GM18508 (cell line): ENCODE data around the gene IFNA21.
"Not testable (repeated sequence)": the region's sequence is repeated elsewhere in the genome, so short reads cannot be mapped to it uniquely, and the experiment has no call there.

Source experiments
- ATAC-seq: cut with Tn5 transposase; IDR thresholded peaks from one replicate; pipeline ENCODE4 v1.9.1; 2021; ENCODE audit warnings: moderate number of reproducible peaks; ENCODE audit not compliant: insufficient read depth, unreplicated experiment

Gene IFNA21

DNA sequence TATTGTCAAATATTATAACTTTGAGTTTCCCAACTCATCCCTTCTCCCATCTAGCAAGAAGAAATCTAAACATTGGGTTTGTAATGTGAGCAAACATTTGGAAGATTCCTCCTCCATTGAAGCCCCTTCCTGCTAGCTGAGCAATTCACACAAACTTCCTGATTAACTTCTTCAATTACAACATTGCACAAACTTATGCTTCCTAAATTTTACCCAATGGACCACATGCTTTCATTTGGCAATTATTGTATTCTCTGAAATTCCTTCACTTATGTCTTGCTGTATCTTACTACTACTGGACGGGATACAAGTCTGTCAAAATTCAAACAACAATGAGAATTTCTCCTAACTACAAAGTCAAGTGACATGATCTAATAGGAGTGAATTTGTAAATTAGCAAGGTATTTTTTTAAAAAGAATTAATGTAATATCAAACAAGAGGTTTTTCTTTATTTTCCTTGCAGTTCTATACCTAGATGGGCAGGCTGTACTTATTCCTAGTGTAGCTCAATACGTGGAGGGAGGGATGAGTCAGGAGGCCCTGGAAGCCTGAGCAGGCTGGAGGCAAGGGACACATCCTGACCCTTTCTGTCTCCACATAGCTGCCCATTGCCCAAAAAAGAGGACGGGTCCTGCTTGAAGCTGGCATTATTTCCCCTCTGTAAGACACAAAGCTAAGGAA lies 13.0 kb downstream of the IFNA21 start:
- no peak for ATAC-seq

GRCh38 chr9:21144603-21145002 lies 21.9 kb downstream of the IFNA21 start:
- ATAC-seq, result peak; percentile 49

DNA sequence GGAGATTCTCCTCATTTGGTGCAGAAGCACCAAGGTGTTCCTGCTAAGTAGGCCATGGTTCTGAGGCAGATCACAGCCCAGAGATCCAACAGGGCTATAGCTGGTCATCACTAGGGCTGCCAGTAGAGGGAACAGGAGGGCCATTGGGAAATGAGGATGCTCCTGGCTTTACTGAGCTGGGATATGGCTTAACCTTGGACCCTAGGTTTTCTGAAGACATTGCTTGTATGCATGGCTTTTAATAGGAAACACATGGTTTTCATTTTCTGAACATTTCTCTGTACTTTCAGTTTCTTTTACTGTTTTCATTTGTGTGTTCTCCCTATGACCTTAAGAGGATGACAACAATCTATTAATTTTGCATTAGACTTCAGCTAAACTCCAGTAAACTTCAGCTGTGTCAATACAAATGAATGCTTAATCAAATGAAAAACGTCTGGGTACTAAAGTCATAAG lies 25.0 kb downstream of the IFNA21 start, which contains the start of gene IFNW1:
TSS of gene IFNW1 (minus strand) at position 406 of the 456 bp plus-strand sequence. CDS start at position 144, 262 bp downstream.
- peak; percentile 45 for ATAC-seq

DNA sequence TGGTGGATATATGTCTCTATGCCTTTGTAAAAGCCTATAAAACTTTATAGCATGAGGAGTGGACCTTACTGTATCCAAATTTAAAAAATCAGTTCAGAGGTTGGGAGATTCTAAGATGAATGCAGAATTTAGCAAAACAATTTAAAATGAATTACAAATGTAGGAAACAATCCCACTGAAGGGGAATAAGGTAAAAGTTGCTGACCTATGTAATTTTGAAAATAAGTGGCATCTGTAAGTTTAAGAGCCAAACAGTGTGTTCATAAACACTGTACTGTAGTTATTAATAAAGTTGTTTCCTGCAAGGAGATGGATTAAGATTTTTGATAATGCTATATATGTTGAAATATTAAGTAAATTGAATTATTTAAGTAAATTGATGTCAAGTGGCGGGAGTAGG lies 29.4 kb downstream of the IFNA21 start:
- no peak for ATAC-seq

DNA sequence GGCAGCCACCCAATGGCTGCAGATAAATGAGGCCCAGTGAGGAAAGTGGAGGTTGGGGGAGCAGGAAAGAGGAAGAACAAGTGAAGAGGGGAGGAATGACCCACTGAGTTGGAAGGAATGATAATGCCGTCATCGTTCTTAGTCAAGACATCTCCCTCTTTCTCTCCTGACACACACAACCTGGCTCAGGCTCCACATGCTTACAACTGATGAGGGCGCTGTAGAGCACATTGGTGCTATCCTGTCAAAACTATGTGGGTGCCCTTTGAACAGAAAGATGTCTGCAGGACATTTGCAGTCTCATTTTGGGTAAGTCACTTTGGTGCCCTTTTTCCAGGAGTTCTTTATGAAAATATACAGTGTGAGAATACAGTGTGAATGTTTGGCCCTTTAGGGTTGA lies 30.7 kb downstream of the IFNA21 start:
- ATAC-seq, result no peak

DNA sequence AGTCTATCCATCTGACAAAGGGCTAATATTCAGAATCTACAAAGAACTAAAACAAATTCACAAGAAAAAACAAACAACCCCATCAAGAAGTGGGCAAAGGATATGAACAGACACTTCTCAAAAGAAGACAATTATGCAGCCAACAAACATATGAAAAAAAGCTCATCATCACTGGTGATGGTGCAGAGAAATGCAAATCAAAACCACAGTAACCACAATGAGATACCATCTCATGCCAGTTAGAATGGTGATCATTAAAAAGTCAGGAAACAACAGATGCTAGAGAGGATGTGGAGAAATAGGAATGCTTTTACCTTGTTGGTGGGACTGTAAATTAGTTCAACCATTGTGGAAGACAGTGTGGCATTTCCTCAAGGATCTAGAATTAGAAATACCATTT lies 38.3 kb downstream of the IFNA21 start:
- ATAC-seq, result not testable (repeated sequence)

DNA sequence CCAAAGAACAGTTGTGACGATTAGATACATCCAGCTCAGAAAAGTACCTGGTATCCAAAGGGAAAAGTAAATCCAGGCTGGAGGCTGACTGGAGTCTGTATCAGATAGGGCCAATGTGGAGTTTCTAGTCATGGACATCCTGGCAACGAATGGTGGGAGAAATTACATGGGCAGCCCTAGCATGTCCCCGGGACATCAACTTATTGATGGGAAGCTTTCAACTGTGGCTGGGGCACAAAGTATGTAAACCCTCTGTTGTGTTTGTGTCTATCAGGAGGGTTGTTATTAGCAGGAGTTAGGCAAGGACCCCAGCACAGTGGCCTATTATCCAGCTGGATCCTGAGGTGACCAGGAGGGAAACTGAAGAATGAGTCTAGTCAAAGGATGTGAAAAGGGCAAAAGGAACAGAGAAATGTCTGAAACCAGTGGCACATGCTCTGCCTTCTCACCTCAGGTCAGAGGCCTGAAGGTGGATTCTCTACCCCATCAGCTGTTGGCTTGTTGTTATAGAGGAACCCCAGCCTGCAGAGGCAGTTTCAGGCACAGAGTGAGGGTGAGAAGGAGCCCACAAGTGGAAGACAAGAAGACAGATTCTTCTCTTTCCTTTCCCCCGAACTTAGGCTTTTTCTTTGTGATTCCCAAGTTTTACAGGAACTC lies 44.7 kb downstream of the IFNA21 start:
- ATAC-seq, result peak; percentile 79

GRCh38 chr9:21121079-21121478 lies 45.4 kb downstream of the IFNA21 start:
- no peak for ATAC-seq

DNA sequence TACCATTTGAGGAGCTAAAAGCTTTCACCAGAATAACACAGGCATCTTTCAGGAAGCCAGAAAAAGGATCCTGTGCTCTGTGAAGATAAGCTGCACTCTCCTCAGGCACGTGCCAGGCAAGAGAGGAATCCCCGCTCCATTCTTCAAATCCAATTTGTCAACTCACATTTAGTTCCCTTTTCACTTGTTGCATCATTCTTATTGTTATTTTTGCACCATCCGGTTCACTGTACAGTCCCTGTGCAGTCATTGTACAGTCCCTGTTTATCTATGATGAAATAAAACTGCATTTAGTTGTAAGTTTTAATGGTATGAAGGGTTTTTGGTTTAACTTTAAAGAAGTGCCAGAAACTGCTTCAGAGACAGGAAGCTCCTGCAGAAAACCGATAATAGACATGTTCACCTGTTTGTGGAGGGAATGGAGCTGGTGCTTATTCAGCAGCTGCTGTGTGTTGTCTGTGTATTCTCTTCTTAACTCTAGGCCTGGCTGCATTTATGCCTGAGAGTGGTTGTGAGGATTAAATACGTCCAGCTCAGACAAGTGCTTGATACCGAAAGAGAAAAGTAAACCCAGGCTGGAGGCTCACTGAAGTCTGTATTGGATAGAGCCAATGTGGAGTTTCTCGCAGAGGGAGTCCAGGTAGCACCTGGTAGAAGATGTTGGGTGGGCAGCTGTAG lies 47.2 kb downstream of the IFNA21 start:
- ATAC-seq, result no peak
